ENCODE results near the gene CAMTA1.

Gene CAMTA1

DNA sequence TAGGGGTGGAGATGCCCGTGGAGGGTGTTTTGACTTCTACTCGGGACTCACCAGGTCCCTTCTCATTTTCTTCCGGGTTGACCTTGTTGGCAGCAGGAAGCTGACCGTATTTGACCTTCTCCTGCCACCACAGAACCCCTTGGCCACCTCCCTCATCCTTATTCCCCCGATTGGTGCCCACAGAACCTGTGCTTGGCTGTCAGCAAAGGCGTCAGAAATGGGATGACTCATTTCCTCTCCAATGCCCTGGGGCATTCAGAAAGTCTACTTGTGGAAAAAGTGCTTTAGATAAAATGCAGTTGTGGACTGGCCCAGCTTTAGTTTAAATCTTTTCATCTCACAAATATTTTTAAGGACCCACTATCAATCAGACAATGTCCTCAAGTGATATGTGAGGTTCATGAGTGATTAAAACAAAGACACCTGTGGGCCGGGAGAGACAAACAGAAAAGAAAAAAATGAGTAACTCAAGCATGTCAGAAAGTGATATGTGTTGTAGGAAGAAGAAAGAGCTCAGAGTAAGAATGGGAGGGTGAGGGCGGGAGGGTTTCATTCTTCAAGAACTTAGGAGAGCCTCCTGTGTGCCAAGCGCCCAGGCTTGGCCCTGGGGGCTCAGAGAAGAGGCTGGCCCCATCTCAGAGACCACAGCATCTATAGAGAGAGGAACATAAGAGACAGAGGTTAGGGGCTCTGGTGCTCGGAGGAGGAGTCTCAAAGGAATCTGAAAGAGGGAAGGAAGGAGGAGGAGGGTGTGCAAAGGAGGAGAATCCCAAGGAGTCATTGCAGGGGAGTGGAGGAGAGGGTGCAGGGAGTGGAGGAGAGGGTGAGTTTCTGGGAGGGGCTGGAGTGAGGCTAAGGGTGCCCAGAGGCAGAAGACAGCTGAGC, 764.3 kb downstream of the CAMTA1 start:
- Histone ChIP-seq H3K4me1 (ENCODE audit: control insufficient read depth, insufficient read depth, low read length) (peaks cover 33% of the 10 kb centered on the region), H3K4me3 (ENCODE audit: low read depth, low read length) (no peak overlapping the region), H3K36me3 (ENCODE audit: control insufficient read depth, insufficient read depth, low read length) (no peaks in the 10 kb centered on the region), H3K9me3 (ENCODE audit: control insufficient read depth, insufficient read depth, low read depth, low read length) (peaks cover 4% of the 10 kb centered on the region; the same call in 1 of the 2 replicates), H3K9ac (ENCODE audit: low read length) (no peak overlapping the region), H3K27ac (ENCODE audit: low read depth, low read length) (no peak overlapping the region; the same call in 1 of the 2 replicates), H3K27me3 (ENCODE audit: control insufficient read depth, insufficient read depth, low read length) (no peaks in the 10 kb centered on the region)

DNA sequence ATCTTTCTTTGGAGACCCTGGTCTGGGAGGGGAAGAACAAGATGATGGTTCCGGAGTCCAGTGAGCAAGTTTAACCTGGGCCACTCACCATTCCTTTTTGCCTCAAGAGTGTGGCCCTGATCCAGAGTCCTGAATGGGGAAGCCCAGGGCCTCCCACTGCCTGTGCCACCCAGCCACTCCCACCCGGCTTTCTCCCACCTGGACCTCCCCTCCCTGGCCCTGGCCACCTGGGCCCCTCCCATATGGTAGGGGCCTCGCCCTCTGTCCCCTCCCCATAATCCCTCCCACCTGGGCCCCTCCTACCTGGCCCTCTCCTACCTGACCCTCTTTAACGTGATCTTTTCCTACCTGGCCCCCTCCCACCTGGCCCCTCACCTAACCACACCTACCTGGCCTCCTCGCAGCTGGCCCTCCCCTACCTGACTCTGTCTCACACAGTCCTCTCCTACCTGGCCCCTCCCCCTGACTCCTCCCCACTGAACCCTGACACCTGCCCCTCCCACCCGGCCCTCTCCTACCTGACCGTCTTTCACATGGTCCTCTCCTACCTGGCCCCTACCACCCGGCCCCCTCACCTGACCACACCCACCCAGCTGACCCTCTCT, 765.1 kb downstream of the CAMTA1 start:
- Histone ChIP-seq H3K4me1 (ENCODE audit: control insufficient read depth, insufficient read depth, low read length) (peaks cover 33% of the 10 kb centered on the region), H3K4me3 (ENCODE audit: low read depth, low read length) (no peak overlapping the region), H3K9me3 (ENCODE audit: control insufficient read depth, insufficient read depth, low read depth, low read length) (peaks cover 3% of the 10 kb centered on the region; the same call in 1 of the 2 replicates), H3K9ac (ENCODE audit: low read length) (no peak overlapping the region), H3K27ac (ENCODE audit: low read depth, low read length) (no peak overlapping the region), H3K27me3 (ENCODE audit: control insufficient read depth, insufficient read depth, low read length) (no peaks in the 10 kb centered on the region), H3K36me3 (ENCODE audit: control insufficient read depth, insufficient read depth, low read length) (no peaks in the 10 kb centered on the region)

DNA sequence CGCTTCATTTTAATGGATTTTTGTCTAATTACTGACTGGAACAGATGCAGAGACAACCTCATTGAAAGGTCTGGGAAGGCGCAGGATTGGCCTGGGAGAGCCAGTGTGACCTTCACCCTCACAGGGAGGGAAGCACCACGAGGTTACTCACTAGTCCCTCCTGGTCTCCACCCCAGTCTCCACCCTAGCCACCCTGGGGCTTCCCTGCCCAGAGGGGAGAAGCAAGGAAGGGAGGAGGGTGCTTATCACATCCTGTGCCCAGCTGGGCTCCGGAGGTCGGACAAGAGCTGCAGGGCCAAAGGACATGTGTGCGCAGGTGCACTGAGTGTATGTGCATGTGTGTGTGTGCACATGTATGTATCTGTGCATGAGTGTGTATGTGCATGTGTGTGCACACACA, 765.7 kb downstream of the CAMTA1 start:
- no peaks in the 10 kb centered on the region for H3K27me3 ChIP-seq (ENCODE audit: control insufficient read depth, insufficient read depth, low read length)
- H3K27ac ChIP-seq (ENCODE audit: low read depth, low read length) = no peak overlapping the region
- H3K4me3 ChIP-seq (ENCODE audit: low read depth, low read length) = no peak overlapping the region
- peaks cover 33% of the 10 kb centered on the region for H3K4me1 ChIP-seq (ENCODE audit: control insufficient read depth, insufficient read depth, low read length)
- no peaks in the 10 kb centered on the region for H3K36me3 ChIP-seq (ENCODE audit: control insufficient read depth, insufficient read depth, low read length)
- H3K9ac ChIP-seq (ENCODE audit: low read length) = no peak overlapping the region
- H3K9me3 ChIP-seq (ENCODE audit: control insufficient read depth, insufficient read depth, low read depth, low read length) = peaks cover 3% of the 10 kb centered on the region; the same call in 1 of the 2 replicates

DNA sequence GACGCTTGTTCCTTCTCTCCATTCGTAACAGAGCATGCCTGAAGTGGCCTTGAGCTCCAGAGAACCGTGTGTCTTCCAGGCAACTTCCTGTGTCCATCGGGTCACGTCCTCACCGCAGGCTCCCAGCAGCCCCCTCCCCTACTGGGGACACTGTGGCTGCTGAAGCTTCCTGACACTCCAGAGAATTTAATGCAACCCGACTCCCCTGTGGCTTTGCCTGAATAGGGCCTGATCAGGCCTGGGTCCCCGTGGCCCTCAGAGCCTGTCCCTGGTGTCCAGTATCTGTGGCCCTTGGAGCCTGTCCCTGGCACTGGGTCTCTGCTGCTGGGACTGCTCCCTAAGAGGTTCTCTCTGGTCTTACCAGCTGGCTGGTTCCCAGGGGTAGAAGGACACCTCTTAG, 766.2 kb downstream of the CAMTA1 start:
- Histone ChIP-seq H3K4me1 (ENCODE audit: control insufficient read depth, insufficient read depth, low read length) (peaks cover 33% of the 10 kb centered on the region), H3K27ac (ENCODE audit: low read depth, low read length) (no peak overlapping the region), H3K27me3 (ENCODE audit: control insufficient read depth, insufficient read depth, low read length) (no peaks in the 10 kb centered on the region), H3K9ac (ENCODE audit: low read length) (no peak overlapping the region), H3K4me3 (ENCODE audit: low read depth, low read length) (no peak overlapping the region), H3K36me3 (ENCODE audit: control insufficient read depth, insufficient read depth, low read length) (no peaks in the 10 kb centered on the region), H3K9me3 (ENCODE audit: control insufficient read depth, insufficient read depth, low read depth, low read length) (peaks cover 3% of the 10 kb centered on the region; the same call in 1 of the 2 replicates)

DNA sequence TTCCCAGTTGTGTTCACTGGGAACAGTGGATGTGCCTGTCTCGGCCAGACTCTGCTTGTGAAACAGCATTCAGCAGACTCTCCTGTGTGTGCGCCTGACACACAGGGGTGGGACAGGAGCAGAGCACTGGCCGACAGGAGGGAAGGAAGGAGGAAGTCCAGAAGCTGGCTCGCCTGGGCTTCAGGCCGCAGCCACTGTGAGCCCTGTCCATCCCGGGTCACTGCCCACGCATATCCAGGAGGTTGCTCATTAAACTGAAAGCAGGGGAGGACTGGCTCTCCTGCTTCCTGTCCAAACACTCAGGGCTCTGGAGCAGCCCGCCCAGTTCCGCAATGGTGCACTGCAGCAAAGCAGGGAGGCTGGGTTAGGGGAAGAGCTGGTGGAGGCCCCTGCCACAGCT, 767.1 kb downstream of the CAMTA1 start:
- H3K4me1 ChIP-seq (ENCODE audit: control insufficient read depth, insufficient read depth, low read length) = peaks cover 33% of the 10 kb centered on the region
- H3K4me3 ChIP-seq (ENCODE audit: low read depth, low read length) = no peak overlapping the region
- no peak overlapping the region for H3K9ac ChIP-seq (ENCODE audit: low read length)
- no peaks in the 10 kb centered on the region for H3K36me3 ChIP-seq (ENCODE audit: control insufficient read depth, insufficient read depth, low read length)
- no peaks in the 10 kb centered on the region for H3K27me3 ChIP-seq (ENCODE audit: control insufficient read depth, insufficient read depth, low read length)
- peaks cover 3% of the 10 kb centered on the region; the same call in 1 of the 2 replicates for H3K9me3 ChIP-seq (ENCODE audit: control insufficient read depth, insufficient read depth, low read depth, low read length)
- H3K27ac ChIP-seq (ENCODE audit: low read depth, low read length) = no peak overlapping the region

DNA sequence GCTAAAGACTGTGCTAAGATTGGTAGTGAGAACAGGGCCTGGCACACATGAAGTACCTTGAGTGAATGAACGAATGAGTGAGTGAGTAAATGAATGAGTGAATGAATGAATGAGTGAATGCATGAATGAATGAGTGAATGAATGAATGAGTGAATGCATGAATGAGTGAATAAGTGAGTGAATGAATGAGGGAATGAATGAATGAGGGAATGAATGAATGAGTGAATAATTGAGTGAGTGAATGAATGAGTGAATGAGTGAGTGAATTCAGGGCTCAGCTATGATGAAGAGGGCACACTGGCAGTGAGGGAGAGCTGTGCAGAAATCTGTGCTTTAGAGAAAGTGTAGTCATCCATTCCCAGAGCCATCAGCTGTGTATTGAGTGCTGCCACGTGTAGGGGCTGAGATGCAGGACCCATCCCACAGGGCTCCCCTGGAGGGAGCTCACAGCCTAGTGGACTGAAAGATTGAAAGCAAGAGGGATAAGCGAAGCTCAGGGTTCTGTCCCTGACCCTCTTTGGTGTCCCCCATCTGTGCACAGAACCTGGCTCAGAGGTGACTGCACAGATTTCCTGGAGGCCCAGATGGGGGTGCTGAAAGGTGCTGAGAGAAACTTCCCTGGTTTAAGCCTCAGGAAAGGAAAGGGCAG, 767.9 kb downstream of the CAMTA1 start:
- H3K4me1 ChIP-seq (ENCODE audit: control insufficient read depth, insufficient read depth, low read length) = peaks cover 35% of the 10 kb centered on the region
- no peak overlapping the region for H3K27ac ChIP-seq (ENCODE audit: low read depth, low read length)

DNA sequence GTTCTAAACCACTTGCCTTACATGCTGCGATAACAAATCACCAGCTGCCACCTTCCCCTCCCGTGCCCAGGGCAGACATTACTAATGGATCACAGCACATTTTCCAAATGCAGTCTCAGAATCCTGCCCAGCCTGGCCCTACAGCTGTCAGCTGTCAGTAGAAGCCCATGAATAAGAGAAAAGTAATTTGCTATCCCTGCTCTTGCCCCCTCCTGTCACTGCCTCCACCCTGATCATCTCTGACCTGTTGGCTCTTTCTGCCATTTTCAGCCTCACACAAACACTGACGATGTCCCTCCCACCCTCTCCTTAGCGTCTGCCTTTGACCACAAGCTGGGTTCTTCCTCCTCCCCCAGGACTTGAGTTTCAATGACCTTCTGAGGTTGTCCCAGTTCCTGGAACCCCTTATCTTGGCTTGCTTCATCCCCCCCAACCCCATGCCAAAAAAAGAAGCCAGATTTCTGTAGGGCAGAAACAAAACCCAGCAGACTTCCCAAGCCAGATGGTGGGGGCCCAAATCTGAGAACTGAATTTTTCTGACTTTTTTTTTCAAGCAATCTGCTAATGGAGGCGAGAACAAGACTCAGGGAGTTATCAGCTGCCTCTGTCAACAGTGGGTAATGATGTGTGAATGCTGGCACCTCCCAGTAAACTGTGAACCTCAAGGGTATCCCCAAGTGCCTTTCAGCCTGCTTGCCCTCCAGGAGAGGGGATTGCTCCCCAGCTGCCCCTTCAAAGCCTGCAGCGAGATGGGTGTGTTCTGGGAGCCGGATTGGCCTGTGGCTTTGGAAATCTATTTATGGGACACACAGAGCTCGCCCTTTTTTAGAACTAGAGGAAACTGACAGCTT, 769.4 kb downstream of the CAMTA1 start:
- H3K4me1 ChIP-seq (ENCODE audit: control insufficient read depth, insufficient read depth, low read length) = peaks cover 30% of the 10 kb centered on the region
- H3K9me3 ChIP-seq (ENCODE audit: control insufficient read depth, insufficient read depth, low read depth, low read length) = peaks cover 3% of the 10 kb centered on the region; the same call in 1 of the 2 replicates
- no peak overlapping the region for H3K4me3 ChIP-seq (ENCODE audit: low read depth, low read length)
- no peaks in the 10 kb centered on the region for H3K27me3 ChIP-seq (ENCODE audit: control insufficient read depth, insufficient read depth, low read length)
- H3K36me3 ChIP-seq (ENCODE audit: control insufficient read depth, insufficient read depth, low read length) = no peaks in the 10 kb centered on the region
- no peak overlapping the region for H3K9ac ChIP-seq (ENCODE audit: low read length)
- H3K27ac ChIP-seq (ENCODE audit: low read depth, low read length) = no peak overlapping the region

More for the DNA sequence above, 767.9 kb downstream of the CAMTA1 start:
- Histone ChIP-seq H3K9me3 (ENCODE audit: control insufficient read depth, insufficient read depth, low read depth, low read length) (peaks cover 3% of the 10 kb centered on the region; the same call in 1 of the 2 replicates), H3K4me3 (ENCODE audit: low read depth, low read length) (no peak overlapping the region), H3K9ac (ENCODE audit: low read length) (no peak overlapping the region), H3K27me3 (ENCODE audit: control insufficient read depth, insufficient read depth, low read length) (no peaks in the 10 kb centered on the region), H3K36me3 (ENCODE audit: control insufficient read depth, insufficient read depth, low read length) (no peaks in the 10 kb centered on the region)

DNA sequence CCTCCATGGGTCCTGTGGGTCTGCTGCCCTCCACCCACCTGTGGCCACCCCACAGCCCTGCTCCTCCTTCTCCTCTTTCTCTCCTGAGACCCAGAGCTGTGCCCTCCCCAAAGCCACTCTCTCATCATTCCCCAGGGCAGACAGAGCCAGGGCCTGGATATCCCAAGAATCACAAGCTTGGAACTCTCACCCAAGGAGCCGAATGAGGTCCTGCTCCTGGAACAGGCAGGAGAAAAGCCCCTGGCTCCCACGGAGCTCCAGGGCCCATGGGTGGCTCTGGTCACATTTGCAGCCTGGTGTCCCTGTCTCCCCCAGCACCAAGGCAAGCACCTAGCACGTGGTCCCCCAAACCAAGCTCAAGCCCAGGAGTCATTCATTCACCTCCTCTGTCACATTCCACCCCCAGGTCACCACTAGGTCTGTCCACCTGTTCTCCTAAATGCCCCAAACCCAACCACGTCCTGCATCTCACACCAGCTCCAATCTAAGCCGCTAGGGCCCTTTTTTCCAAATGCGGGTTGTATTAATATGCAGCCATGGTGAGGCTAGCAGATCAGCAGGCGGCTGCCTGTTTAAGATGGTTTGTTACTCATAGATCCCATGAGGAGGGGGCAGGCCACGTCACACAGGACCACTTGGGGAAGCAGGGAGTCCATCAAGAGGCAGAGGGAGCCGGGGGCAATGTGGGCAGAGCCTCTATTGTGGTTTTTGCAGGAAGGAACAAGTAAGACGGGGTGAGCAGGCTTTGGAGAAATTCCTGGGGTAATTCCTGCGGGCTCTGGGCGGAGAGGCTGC, 770.3 kb downstream of the CAMTA1 start:
- Histone ChIP-seq H3K27ac (ENCODE audit: low read depth, low read length) (no peak overlapping the region), H3K27me3 (ENCODE audit: control insufficient read depth, insufficient read depth, low read length) (no peaks in the 10 kb centered on the region), H3K9ac (ENCODE audit: low read length) (no peak overlapping the region), H3K4me1 (ENCODE audit: control insufficient read depth, insufficient read depth, low read length) (peaks cover 22% of the 10 kb centered on the region), H3K9me3 (ENCODE audit: control insufficient read depth, insufficient read depth, low read depth, low read length) (peaks cover 3% of the 10 kb centered on the region; the same call in 1 of the 2 replicates), H3K4me3 (ENCODE audit: low read depth, low read length) (no peak overlapping the region), H3K36me3 (ENCODE audit: control insufficient read depth, insufficient read depth, low read length) (no peaks in the 10 kb centered on the region)

DNA sequence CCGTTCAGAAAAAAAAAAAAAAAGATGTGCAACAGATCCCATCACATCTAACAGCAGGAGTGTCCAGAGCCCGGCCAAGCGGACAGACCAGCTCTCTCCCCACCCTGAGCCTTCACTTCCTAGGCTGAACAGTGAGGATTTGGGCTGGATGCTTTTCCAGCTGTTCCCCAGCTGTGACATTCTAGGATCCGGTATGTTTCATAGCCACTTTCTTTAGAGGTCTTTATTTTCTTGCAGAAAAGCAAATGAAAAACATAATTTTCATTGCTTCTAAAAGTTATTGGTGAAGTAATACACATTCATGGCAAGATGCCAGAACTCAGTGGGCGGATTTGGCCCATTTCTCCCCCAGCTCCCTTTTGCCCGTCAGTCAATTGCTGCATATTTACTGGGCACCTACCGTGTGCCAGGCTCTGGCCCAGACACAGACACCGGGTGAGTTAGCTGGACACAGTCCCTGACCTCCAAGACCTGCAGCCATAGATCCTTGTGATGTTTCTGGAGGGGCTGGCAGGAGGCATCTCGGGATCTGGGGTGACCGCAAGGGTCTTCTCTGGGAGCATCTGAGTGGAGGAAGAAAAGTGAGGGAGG, 772.1 kb downstream of the CAMTA1 start:
- Histone ChIP-seq H3K4me3 (ENCODE audit: low read depth, low read length) (no peak overlapping the region), H3K4me1 (ENCODE audit: control insufficient read depth, insufficient read depth, low read length) (peaks cover 14% of the 10 kb centered on the region; the same call in 1 of the 2 replicates), H3K9ac (ENCODE audit: low read length) (no peak overlapping the region), H3K36me3 (ENCODE audit: control insufficient read depth, insufficient read depth, low read length) (no peaks in the 10 kb centered on the region), H3K9me3 (ENCODE audit: control insufficient read depth, insufficient read depth, low read depth, low read length) (peaks cover 3% of the 10 kb centered on the region; the same call in 1 of the 2 replicates), H3K27ac (ENCODE audit: low read depth, low read length) (no peak overlapping the region), H3K27me3 (ENCODE audit: control insufficient read depth, insufficient read depth, low read length) (no peaks in the 10 kb centered on the region)
